BLaER1 treated with 17β-estradiol and CSF1 and Interleukin-3, amounts not matched to agents 10 nM and 100 nM (cell line): Measurements from ENCODE around the gene DCLRE1A.
"Not testable (repeated sequence)": the region's sequence is repeated elsewhere in the genome, so short reads cannot be mapped to it uniquely, and the experiment has no call there.

Source experiments
- H3K27ac ChIP-seq, 11 experiments: shearing (Covaris generic); formaldehyde crosslinking; 2 replicates each; pipeline ENCODE4 v1.8.1; 2022
- H3K27me3 ChIP-seq, 11 experiments: shearing (Covaris generic); formaldehyde crosslinking; 2 replicates each; pipeline ENCODE4 v1.8.1; 2022
- H3K36me3 ChIP-seq, 11 experiments: shearing (Covaris generic); formaldehyde crosslinking; 2 replicates each; pipeline ENCODE4 v1.8.1; 2022
- H3K4me1 ChIP-seq, 10 experiments: shearing (Covaris generic); formaldehyde crosslinking; 2 replicates each; pipeline ENCODE4 v1.8.1; 2022
- H3K4me2 ChIP-seq, 11 experiments: shearing (Covaris generic); formaldehyde crosslinking; 2 replicates each; pipeline ENCODE4 v1.8.1; 2022
- H3K4me3 ChIP-seq, 10 experiments: shearing (Covaris generic); formaldehyde crosslinking; 2 replicates each; pipeline ENCODE4 v1.8.1; 2022
- H3K9ac ChIP-seq, 11 experiments: shearing (Covaris generic); formaldehyde crosslinking; 2 replicates each; pipeline ENCODE4 v1.8.1; 2022
- H3K9me3 ChIP-seq, 11 experiments: shearing (Covaris generic); formaldehyde crosslinking; replicated peaks in 1 of 11; 2 replicates each; pipeline ENCODE4 v1.8.1; 2022
- H4K20me1 ChIP-seq, 11 experiments: shearing (Covaris generic); formaldehyde crosslinking; 2 replicates each; pipeline ENCODE4 v1.8.1; 2022
- Cebpa-rat ChIP-seq, 11 experiments: shearing (Covaris generic); IDR thresholded peaks; 2 replicates each; pipeline ENCODE4 v1.8.1; 2022

Gene DCLRE1A

GRCh38 chr10:113853578-113854012 lies 287 bp downstream of the DCLRE1A start:
- H3K27me3 ChIP-seq, result no peaks in the 10 kb centered on the region
- peaks cover 0 to 7% (median 3%) of the 10 kb centered on the region in 11 experiments; a peak in 19 of 22 replicates for H3K36me3 ChIP-seq
- H3K9me3 ChIP-seq, result no peaks in the 10 kb centered on the region
- H3K4me2 ChIP-seq, result peak overlapping the region; percentile 80 to 97 (median 90)
- peak overlapping the region; percentile 94 to 99 (median 98); a peak in 21 of 22 replicates for H3K27ac ChIP-seq
- no peak for TF ChIP-seq Cebpa-rat (IDR thresholded peaks at IDR 0.05)
- H3K4me3 ChIP-seq, result peak overlapping the region; percentile 76 to 96 (median 86)
- H4K20me1 ChIP-seq, result peaks cover 0 to 24% (median 0%) of the 10 kb centered on the region in 11 experiments; a peak in 4 of 22 replicates
- H3K9ac ChIP-seq, result peak overlapping the region; percentile 95 to 99 (median 97)
- peaks cover 25 to 56% (median 39%) of the 10 kb centered on the region in 10 experiments for H3K4me1 ChIP-seq

GRCh38 chr10:113849946-113850345 lies 3.9 kb downstream of the DCLRE1A start:
- no peak overlapping the region for H3K27ac ChIP-seq
- no peaks in the 10 kb centered on the region for H3K27me3 ChIP-seq
- no peak overlapping the region for H3K4me3 ChIP-seq
- no peaks in the 10 kb centered on the region for H3K9me3 ChIP-seq
- H4K20me1 ChIP-seq, result no peaks in the 10 kb centered on the region
- no peak overlapping the region for H3K4me2 ChIP-seq
- no peak for TF ChIP-seq Cebpa-rat (IDR thresholded peaks at IDR 0.05)
- no peak overlapping the region for H3K9ac ChIP-seq
- H3K36me3 ChIP-seq, result peaks cover 0 to 10% (median 0%) of the 10 kb centered on the region in 11 experiments; a peak in 4 of 22 replicates
- H3K4me1 ChIP-seq, result peaks cover 8 to 25% (median 14%) of the 10 kb centered on the region in 10 experiments

GRCh38 chr10:113849140-113849803 lies 4.6 kb downstream of the DCLRE1A start:
- peaks cover 10 to 30% (median 18%) of the 10 kb centered on the region in 10 experiments for H3K4me1 ChIP-seq
- no peaks in the 10 kb centered on the region for H4K20me1 ChIP-seq
- no peak for TF ChIP-seq Cebpa-rat (IDR thresholded peaks at IDR 0.05)
- H3K9me3 ChIP-seq, result no peaks in the 10 kb centered on the region
- H3K27ac ChIP-seq, result no peak overlapping the region
- no peak overlapping the region for H3K4me3 ChIP-seq
- H3K4me2 ChIP-seq, result no peak overlapping the region
- H3K36me3 ChIP-seq, result peaks cover 0 to 11% (median 0%) of the 10 kb centered on the region in 11 experiments; a peak in 6 of 22 replicates
- H3K27me3 ChIP-seq, result no peaks in the 10 kb centered on the region
- no peak overlapping the region for H3K9ac ChIP-seq

- no peaks in the 10 kb centered on the region for H3K27me3 ChIP-seq
- TF ChIP-seq Cebpa-rat (IDR thresholded peaks at IDR 0.05), result no peak
- H3K4me1 ChIP-seq, result peaks cover 6 to 13% (median 9%) of the 10 kb centered on the region in 10 experiments; a peak in 19 of 20 replicates
- no peaks in the 10 kb centered on the region for H4K20me1 ChIP-seq
- H3K36me3 ChIP-seq, result peaks cover 0 to 15% (median 0%) of the 10 kb centered on the region in 11 experiments; a peak in 8 of 22 replicates
- H3K4me3 ChIP-seq, result no peak overlapping the region
- no peak overlapping the region for H3K9ac ChIP-seq
- no peak overlapping the region for H3K27ac ChIP-seq
- H3K4me2 ChIP-seq, result no peak overlapping the region
- no peaks in the 10 kb centered on the region for H3K9me3 ChIP-seq
Measured at GRCh38 chr10:113846036-113846435, 7.8 kb downstream of the DCLRE1A start.

GRCh38 chr10:113843972-113844485 lies 9.9 kb downstream of the DCLRE1A start:
- Histone ChIP-seq H3K4me3 (no peak overlapping the region), H3K27me3 (no peaks in the 10 kb centered on the region), H3K9ac (no peak overlapping the region), H3K27ac (no peak overlapping the region), H3K4me2 (peak overlapping the region; percentile 14 to 77 (median 42); a peak in 19 of 22 replicates), H3K4me1 (peaks cover 6 to 13% (median 9%) of the 10 kb centered on the region in 10 experiments; a peak in 19 of 20 replicates), H3K9me3 (no peaks in the 10 kb centered on the region), H3K36me3 (peaks cover 0 to 31% (median 3%) of the 10 kb centered on the region in 11 experiments; a peak in 8 of 22 replicates), H4K20me1 (no peaks in the 10 kb centered on the region)
- no peak for TF ChIP-seq Cebpa-rat (IDR thresholded peaks at IDR 0.05)

GRCh38 chr10:113842171-113842570 lies 11.7 kb downstream of the DCLRE1A start:
- peaks cover 0 to 31% (median 3%) of the 10 kb centered on the region in 11 experiments; a peak in 8 of 22 replicates for H3K36me3 ChIP-seq
- TF ChIP-seq Cebpa-rat (IDR thresholded peaks at IDR 0.05), result no peak

GRCh38 chr10:113828567-113828966 lies 25.3 kb downstream of the DCLRE1A start:
- peak overlapping the region in 1 of 10 experiments; percentile 10; a peak in 1 of 20 replicates for H3K4me3 ChIP-seq
- not testable (repeated sequence) for H3K9ac ChIP-seq, H3K4me1 ChIP-seq, H3K27me3 ChIP-seq, H4K20me1 ChIP-seq, H3K27ac ChIP-seq, H3K36me3 ChIP-seq
- H3K9me3 ChIP-seq, result peaks cover 13 to 50% (median 39%) of the 10 kb centered on the region in 11 experiments
- H3K4me2 ChIP-seq, result 0 out of 22 replicates have a peak overlapping the region, but pooled peaks of 1 of the 11 experiments have one; percentile 1

More at GRCh38 chr10:113842171-113842570, 11.7 kb downstream of the DCLRE1A start:
- no peak overlapping the region for H3K27ac ChIP-seq
- no peaks in the 10 kb centered on the region for H3K27me3 ChIP-seq
- no peaks in the 10 kb centered on the region for H3K9me3 ChIP-seq
- H3K4me1 ChIP-seq, result peaks cover 6 to 13% (median 9%) of the 10 kb centered on the region in 10 experiments; a peak in 19 of 20 replicates
- H3K9ac ChIP-seq, result no peak overlapping the region
- no peak overlapping the region for H3K4me2 ChIP-seq
- H4K20me1 ChIP-seq, result no peaks in the 10 kb centered on the region
- no peak overlapping the region for H3K4me3 ChIP-seq

- TF ChIP-seq Cebpa-rat (IDR thresholded peaks at IDR 0.05), result no peak
- Histone ChIP-seq H3K9me3 (peaks cover 13 to 50% (median 39%) of the 10 kb centered on the region in 11 experiments), H3K4me1 (no peaks in the 10 kb centered on the region), H3K36me3 (no peaks in the 10 kb centered on the region), H4K20me1 (no peaks in the 10 kb centered on the region), H3K4me2 (no peak overlapping the region), H3K9ac (no peak overlapping the region), H3K27ac (no peak overlapping the region), H3K27me3 (no peaks in the 10 kb centered on the region), H3K4me3 (no peak overlapping the region)
Measured at GRCh38 chr10:113825791-113826190, 28.1 kb downstream of the DCLRE1A start.

GRCh38 chr10:113823389-113823788 lies 30.5 kb downstream of the DCLRE1A start:
- no peaks in the 10 kb centered on the region for H3K4me1 ChIP-seq
- no peak overlapping the region for H3K9ac ChIP-seq
- no peak overlapping the region for H3K4me3 ChIP-seq
- H3K27me3 ChIP-seq, result no peaks in the 10 kb centered on the region
- H4K20me1 ChIP-seq, result no peaks in the 10 kb centered on the region
- TF ChIP-seq Cebpa-rat (IDR thresholded peaks at IDR 0.05), result no peak
- H3K36me3 ChIP-seq, result no peaks in the 10 kb centered on the region
- H3K27ac ChIP-seq, result no peak overlapping the region
- H3K9me3 ChIP-seq, result peaks cover under 1 to 38% (median 25%) of the 10 kb centered on the region in 11 experiments; a peak in 21 of 22 replicates
- no peak overlapping the region for H3K4me2 ChIP-seq
